Neural crest cell (in vitro differentiated cells): ENCODE measurements around the gene PRIMPOL. TPM values are rescaled to one million over a fixed set of nuclear protein-coding genes. Genes with fewer than 3 reads are reported as not detected.
"Not testable (repeated sequence)": the region's sequence is repeated elsewhere in the genome, so short reads cannot be mapped to it uniquely, and the experiment has no call there.

ENCODE experiments used
- DNase-seq: peaks from one replicate; pipeline ENCODE4 v3.0.0; 2021; ENCODE audit warnings: low read depth, mixed read lengths, low spot score
- H3K27ac Mint-ChIP-seq: one replicate; pipeline ENCODE4 v1.8.0; 2021; ENCODE audit warnings: mild to moderate bottlenecking, mixed read lengths; ENCODE audit not compliant: unreplicated experiment
- H3K27me3 Mint-ChIP-seq: 2 replicates; pipeline ENCODE4 v1.8.0; 2021; ENCODE audit warnings: low read depth, mild to moderate bottlenecking, mixed read lengths
- H3K36me3 Mint-ChIP-seq: 2 replicates; pipeline ENCODE4 v1.8.0; 2021; ENCODE audit warnings: low read depth, mild to moderate bottlenecking, mixed read lengths
- H3K4me1 Mint-ChIP-seq: 2 replicates; pipeline ENCODE4 v1.8.0; 2021; ENCODE audit warnings: mixed read lengths
- H3K4me3 Mint-ChIP-seq: one replicate; pipeline ENCODE4 v1.8.0; 2021; ENCODE audit warnings: mild to moderate bottlenecking, mixed read lengths
- H3K9me3 Mint-ChIP-seq: 2 replicates; pipeline ENCODE4 v1.8.0; 2021; ENCODE audit warnings: mixed read lengths
- total RNA-seq: library from RNA; stranded (reverse); gene quantifications from 2 replicates; pipeline ENCODE4 v1.2.1, GENCODE V29; 2021
- TF ChIP-seq, protein P1 (sequence below): fragments of 200-600 bp; sonication (generic); conservative IDR thresholded peaks from 2 replicates; pipeline ENCODE4 v1.5.0; 2021; ENCODE audit warnings: antibody characterized with exemption, mild to moderate bottlenecking

PRIMPOL gene
- total RNA-seq, 1 donor from 2014 or later: 24.5 TPM

DNA sequence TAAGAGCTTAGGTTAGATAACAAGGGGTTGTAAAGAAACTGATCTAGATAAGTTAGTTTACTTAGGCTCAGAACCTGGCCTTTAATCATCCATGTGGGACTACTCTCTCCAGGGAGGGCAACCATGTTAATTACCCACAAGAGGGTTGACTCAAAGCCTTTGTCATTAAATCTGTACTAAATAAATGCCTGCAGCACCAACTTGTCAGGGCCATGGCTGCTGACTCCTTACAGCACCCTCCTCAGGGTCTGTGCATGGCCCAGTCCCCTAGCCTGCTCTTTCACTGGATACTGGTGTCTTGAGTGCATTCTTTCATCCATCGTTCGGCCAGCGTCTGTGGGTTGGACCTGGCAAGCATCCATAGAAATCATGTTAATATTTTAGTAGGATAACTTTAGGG, 35.0 kb upstream of the PRIMPOL start:
- Mint-ChIP-seq H3K36me3 (peaks cover 13% of the 10 kb centered on the region), H3K27me3 (no peaks in the 10 kb centered on the region), H3K4me1 (no peaks in the 10 kb centered on the region), H3K4me3 (no peak overlapping the region), H3K27ac (no peak overlapping the region), H3K9me3 (peaks cover 15% of the 10 kb centered on the region)
- no peak for DNase-seq
- TF ChIP-seq, protein P1, sequence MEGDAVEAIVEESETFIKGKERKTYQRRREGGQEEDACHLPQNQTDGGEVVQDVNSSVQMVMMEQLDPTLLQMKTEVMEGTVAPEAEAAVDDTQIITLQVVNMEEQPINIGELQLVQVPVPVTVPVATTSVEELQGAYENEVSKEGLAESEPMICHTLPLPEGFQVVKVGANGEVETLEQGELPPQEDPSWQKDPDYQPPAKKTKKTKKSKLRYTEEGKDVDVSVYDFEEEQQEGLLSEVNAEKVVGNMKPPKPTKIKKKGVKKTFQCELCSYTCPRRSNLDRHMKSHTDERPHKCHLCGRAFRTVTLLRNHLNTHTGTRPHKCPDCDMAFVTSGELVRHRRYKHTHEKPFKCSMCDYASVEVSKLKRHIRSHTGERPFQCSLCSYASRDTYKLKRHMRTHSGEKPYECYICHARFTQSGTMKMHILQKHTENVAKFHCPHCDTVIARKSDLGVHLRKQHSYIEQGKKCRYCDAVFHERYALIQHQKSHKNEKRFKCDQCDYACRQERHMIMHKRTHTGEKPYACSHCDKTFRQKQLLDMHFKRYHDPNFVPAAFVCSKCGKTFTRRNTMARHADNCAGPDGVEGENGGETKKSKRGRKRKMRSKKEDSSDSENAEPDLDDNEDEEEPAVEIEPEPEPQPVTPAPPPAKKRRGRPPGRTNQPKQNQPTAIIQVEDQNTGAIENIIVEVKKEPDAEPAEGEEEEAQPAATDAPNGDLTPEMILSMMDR: no peak

DNA sequence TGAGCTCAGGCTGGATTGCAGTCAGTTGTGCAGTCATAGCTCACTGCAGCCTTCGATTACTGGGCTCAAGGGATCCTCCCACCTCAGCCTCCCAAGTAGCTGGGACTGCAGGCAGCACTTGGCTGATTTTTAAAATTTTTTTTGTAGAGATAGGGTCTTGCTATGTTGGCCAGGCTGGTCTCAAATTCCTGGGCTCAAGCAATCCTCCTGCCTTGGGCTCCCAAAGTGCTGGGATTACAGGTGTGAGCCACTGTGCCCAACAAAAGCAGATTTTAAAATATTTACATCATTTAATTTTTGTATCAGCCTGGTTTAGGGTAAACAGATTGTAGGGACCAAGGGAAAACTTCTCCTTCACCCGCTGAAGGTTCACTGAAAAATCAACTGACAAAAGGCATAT, 33.4 kb upstream of the PRIMPOL start:
- H3K36me3 Mint-ChIP-seq: peaks cover 13% of the 10 kb centered on the region
- not testable (repeated sequence) for H3K27me3 Mint-ChIP-seq, DNase-seq, H3K4me3 Mint-ChIP-seq, H3K27ac Mint-ChIP-seq, H3K4me1 Mint-ChIP-seq
- peaks cover 15% of the 10 kb centered on the region for H3K9me3 Mint-ChIP-seq

DNA sequence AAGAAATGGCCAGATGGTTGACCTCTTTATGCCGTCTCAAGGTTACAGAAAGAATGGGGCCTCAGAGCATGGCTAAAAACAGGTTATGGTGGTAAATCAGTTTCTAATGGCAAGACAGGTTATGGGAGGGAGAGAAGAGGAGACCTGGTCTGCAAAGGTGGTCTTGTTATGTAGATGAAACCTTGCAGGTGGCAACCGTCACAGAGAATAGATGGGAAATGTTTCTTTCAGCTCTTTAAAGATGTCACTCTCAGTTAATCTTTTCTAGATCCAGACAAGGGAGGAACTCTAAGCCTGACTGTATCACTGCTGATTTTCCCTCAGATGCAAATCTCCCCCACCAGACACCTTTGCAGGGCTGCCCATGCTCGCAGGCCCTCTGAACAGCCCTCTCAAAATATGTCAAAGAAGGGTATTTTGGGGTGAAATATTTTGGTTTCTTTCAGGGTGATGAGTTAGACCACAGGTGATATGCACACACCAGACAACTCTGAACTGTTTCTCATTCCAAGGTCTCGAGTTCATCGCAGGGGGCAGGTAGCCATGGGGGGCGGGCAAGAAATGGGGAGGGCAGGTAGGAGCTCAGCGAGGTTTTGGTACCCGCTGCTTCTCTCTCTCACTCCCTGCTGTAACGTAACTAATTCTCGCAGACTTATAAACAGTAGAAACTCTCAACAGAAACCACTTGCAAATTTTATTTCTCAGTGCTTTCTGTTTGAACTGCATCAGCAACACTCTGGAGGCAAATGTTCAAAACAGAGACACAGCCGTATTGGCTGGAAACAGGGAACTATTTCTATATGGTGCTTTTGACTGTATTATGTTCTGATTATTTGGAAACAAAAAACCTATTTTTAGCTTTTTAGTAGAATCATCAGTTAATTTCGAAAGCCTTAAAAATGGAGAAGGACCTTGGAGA, 32.6 kb upstream of the PRIMPOL start:
- Mint-ChIP-seq H3K36me3 (peaks cover 16% of the 10 kb centered on the region), H3K4me1 (no peaks in the 10 kb centered on the region), H3K27ac (no peak overlapping the region), H3K27me3 (no peaks in the 10 kb centered on the region), H3K9me3 (peaks cover 15% of the 10 kb centered on the region), H3K4me3 (no peak overlapping the region)
- DNase-seq: no peak
- TF ChIP-seq, protein P1: no peak

DNA sequence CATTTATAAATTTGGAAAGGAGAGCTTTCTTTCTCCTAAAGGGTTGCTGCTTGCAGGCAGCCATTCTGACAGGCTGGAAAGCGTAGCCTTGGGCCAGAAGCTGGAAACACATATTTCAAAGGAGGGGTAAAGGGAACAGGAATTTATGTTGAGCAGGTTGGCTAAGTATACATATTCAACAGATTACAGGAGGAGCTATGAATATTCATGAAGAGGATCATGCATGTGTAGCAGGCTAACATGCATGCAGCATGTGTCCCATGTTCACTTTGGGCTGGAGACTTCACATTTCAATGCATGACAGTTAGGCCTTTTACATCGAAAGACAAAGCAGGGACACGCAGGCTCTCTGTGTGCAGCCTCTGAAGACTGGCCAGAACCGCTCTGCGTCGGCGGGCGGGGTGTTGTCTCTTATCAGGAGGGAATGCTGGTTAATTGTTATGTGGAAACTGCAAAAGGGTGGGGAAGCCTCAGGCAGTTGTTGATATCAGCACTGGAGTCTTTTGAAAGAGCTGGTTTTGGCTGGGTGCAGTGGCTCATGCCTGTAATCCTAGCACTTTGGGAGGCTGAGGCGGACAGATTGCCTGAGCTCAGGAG, 31.8 kb upstream of the PRIMPOL start:
- H3K27me3 Mint-ChIP-seq: no peaks in the 10 kb centered on the region
- no peak for DNase-seq
- no peak overlapping the region for H3K4me3 Mint-ChIP-seq
- no peak overlapping the region for H3K27ac Mint-ChIP-seq
- H3K9me3 Mint-ChIP-seq: peaks cover 15% of the 10 kb centered on the region
- TF ChIP-seq, protein P1: no peak
- H3K36me3 Mint-ChIP-seq: peaks cover 15% of the 10 kb centered on the region
- H3K4me1 Mint-ChIP-seq: no peaks in the 10 kb centered on the region

DNA sequence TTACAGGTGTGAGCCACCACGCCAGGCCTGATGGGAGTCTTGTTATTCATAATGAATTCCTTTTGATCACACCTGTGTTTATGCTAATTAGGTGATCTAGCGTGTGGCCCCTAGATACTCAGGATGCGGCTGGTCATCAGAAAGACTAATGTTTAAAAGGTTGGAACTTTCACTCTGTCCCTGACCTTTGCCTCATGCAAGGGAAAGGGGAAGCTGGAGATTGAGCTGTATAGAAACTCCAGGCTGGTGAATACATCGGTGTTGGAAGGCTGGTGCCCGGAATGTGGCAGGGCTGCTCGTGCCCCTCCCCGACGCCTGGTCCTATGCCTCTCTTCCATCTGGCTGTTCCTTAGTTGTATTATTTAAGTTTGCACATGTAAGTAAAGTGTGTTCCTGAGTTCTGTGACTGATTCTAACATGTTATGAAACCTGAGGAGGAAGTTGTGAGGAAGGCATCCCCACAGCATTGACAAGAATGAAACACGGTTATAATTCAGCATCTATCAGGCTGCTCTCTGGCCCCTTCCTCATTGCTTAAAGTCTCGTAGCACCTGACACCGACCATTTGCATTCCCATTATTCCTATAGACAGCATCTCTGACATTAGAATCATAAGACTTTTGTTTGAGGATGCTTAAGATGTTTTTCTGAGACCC, 29.2 kb upstream of the PRIMPOL start:
- Mint-ChIP-seq H3K27ac (no peak overlapping the region), H3K4me3 (no peak overlapping the region), H3K36me3 (peaks cover 15% of the 10 kb centered on the region), H3K4me1 (peaks cover 2% of the 10 kb centered on the region), H3K27me3 (no peaks in the 10 kb centered on the region), H3K9me3 (peaks cover 1% of the 10 kb centered on the region)
- TF ChIP-seq, protein P1: no peak
- no peak for DNase-seq

DNA sequence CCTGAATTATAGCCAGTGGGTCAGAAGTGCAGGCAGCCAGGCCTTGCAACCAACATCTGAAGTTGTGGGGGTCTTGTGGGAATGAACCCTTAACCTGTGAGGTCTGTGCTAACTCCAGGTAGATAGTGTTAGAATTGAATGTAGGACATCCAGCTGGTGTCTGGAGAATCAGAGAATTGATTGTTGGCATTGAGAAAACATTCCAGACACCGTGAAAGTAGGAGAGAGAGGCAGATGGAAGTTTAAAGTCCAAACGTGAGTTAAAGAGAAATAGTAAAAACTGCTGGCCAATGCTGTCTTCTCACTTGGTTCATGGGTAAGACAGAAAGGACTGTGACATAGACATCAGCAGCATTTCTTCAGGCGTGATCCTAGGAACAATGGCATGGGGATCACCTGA, 28.0 kb upstream of the PRIMPOL start:
- Mint-ChIP-seq H3K27me3 (no peaks in the 10 kb centered on the region), H3K36me3 (peaks cover 19% of the 10 kb centered on the region), H3K27ac (no peak overlapping the region), H3K4me3 (no peak overlapping the region), H3K9me3 (no peaks in the 10 kb centered on the region), H3K4me1 (peaks cover 14% of the 10 kb centered on the region)
- no peak for DNase-seq
- TF ChIP-seq, protein P1: no peak

DNA sequence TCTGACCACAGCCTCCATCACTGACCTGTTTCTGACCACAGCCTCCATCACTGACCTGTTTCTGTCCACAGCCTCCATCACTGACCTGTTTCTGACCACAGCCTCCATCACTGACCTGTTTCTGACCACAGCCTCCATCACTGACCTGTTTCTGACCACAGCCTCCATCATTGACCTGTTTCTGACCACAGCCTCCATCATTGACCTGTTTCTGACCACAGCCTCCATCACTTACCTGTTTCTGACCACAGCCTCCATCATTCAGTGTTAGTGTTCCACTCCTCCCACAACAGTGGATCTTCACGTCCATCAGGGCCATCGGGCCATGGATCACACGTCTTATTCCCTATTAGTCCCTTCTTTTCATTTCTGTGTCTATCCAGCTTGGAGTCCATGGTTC, 25.0 kb upstream of the PRIMPOL start:
- peaks cover 28% of the 10 kb centered on the region for H3K36me3 Mint-ChIP-seq
- H3K27ac Mint-ChIP-seq, H3K27me3 Mint-ChIP-seq, DNase-seq, H3K4me3 Mint-ChIP-seq, H3K9me3 Mint-ChIP-seq: not testable (repeated sequence)
- peaks cover 17% of the 10 kb centered on the region for H3K4me1 Mint-ChIP-seq
